K562 (cell line): Measurements from ENCODE around the gene PRDX4. TPM values are rescaled to one million over a fixed set of nuclear protein-coding genes. Genes with fewer than 3 reads are reported as not detected.

Experiments
- EP300 ChIP-seq: IDR thresholded peaks from 2 replicates; pipeline ENCODE4 v1.6.1; 2012; ENCODE audit warnings: low read length, improper control_type of control experiment
- ETV1 ChIP-seq: fragments of 450-650 bp; conservative IDR thresholded peaks from 2 replicates; pipeline ENCODE4 v1.6.1; 2016; ENCODE audit warnings: missing genetic modification characterization, control low read depth, low read depth, missing compliant biosample characterization
- HIVEP1 ChIP-seq: fragments of 250-450 bp; sonication (Bioruptor Pico); IDR thresholded peaks from 2 replicates; pipeline ENCODE4 v1.4.0; 2020; ENCODE audit warnings: mild to moderate bottlenecking
- MLLT1 ChIP-seq, 2 experiments: fragments of 450-650 bp; IDR thresholded peaks; 2 replicates each; pipeline ENCODE4 v1.6.1; 2016
- MNT ChIP-seq, 2 experiments: fragments of 450-650 bp; conservative IDR thresholded peaks; 2 replicates each; pipeline ENCODE4 v1.6.1; 2017; ENCODE audit warnings: mild to moderate bottlenecking in 2 of 2, moderate library complexity in 2 of 2
- NFIC ChIP-seq: fragments of 450-650 bp; IDR thresholded peaks from 2 replicates; pipeline ENCODE4 v1.6.1; 2017; ENCODE audit warnings: mild to moderate bottlenecking, inconsistent platforms
- PKNOX1 ChIP-seq: fragments of 450-650 bp; IDR thresholded peaks from 2 replicates; pipeline ENCODE4 v1.6.1; 2016
- RERE ChIP-seq: sonication (generic); formaldehyde crosslinking; IDR thresholded peaks from 2 replicates; pipeline ENCODE4 v1.8.0; 2023; ENCODE audit warnings: missing genetic modification reagents, mild to moderate bottlenecking, borderline replicate concordance
- ZBTB34 ChIP-seq: fragments of 250-450 bp; sonication (Bioruptor Pico); IDR thresholded peaks from 2 replicates; pipeline ENCODE4 v1.8.0; 2021; ENCODE audit warnings: mild to moderate bottlenecking, moderate library complexity
- ZNF511 ChIP-seq: sonication (generic); formaldehyde crosslinking; IDR thresholded peaks from 2 replicates; pipeline ENCODE4 v1.8.0; 2022; ENCODE audit warnings: mild to moderate bottlenecking, missing genetic modification reagents
- ZNF639 ChIP-seq, 2 experiments: fragments of 200-800 bp in 1 of 2; sonication (Bioruptor generic) in 1 of 2; sonication (generic) in 1 of 2; formaldehyde crosslinking in 1 of 2; IDR thresholded peaks in 1 of 2; conservative IDR thresholded peaks in 1 of 2; 2 replicates each; pipeline versions ENCODE4 v1.5.0 to v1.6.1; 2016 to 2020; ENCODE audit warnings: missing compliant biosample characterization in 1 of 2, missing genetic modification characterization in 1 of 2, missing genetic modification reagents in 1 of 2
- polyA plus RNA-seq, 8 experiments: library from polyadenylated mRNA; depleted of rRNA in 4 of 8; stranded (reverse) in 5 of 8; unstranded in 3 of 8; fragments of >200 nt; fragmentation: Nextera tagmentation in 2 of 8; fragmentation: Illumina TruSeq in 1 of 8; extraction: Ambion mirVana in 2 of 8; extraction: Trizol in 1 of 8; gene quantifications; 2 replicates each; pipeline versions ENCODE4 v1.2.1 to v1.2.3, GENCODE V29; 2011 to 2014; ENCODE audit warnings: inconsistent platforms in 1 of 8, missing spikeins in 1 of 8
- total RNA-seq, 7 experiments: library from RNA; depleted of rRNA in 6 of 7; stranded (reverse); fragments of >200 nt in 6 of 7; fragmentation: Illumina TruSeq in 2 of 7; extraction: Trizol in 2 of 7; gene quantifications; 2 replicates each; pipeline versions ENCODE4 v1.2.1 to v1.2.3, GENCODE V29; 2011 to 2021; ENCODE audit warnings: low replicate concordance in 1 of 7

Gene PRDX4
- total and polyA plus RNA-seq, 9 of the 15 experiments (the other 6 are each of a cell fraction or from before 2014, with no cell fraction given): 28.6 to 253 (median 153) TPM

- TF ChIP-seq RERE (CRISPR knock-in tag): no peak
- TF ChIP-seq ETV1: no peak
- peak; percentile 4; the same call in 1 of the 2 replicates for TF ChIP-seq EP300
- TF ChIP-seq ZNF639 (CRISPR knock-in tag; conservative IDR thresholded peaks at IDR 0.05 in 1 of 2, IDR thresholded peaks at IDR 0.05 in 1 of 2): peak in 1 of 2 experiments; percentile 68; a peak in 1 of 4 replicates
- TF ChIP-seq ZBTB34 (CRISPR knock-in tag): no peak
- TF ChIP-seq PKNOX1: peak; percentile 21; the same call in 1 of the 2 replicates
- TF ChIP-seq HIVEP1 (CRISPR knock-in tag): no peak
- TF ChIP-seq MNT (conservative IDR thresholded peaks at IDR 0.05): peak; percentile 91 to 96
- TF ChIP-seq NFIC: peak; percentile 48
- 0 out of 2 replicates have a peak, but pooled peaks have one; percentile 26 for TF ChIP-seq ZNF511 (CRISPR knock-in tag)
- no peak for TF ChIP-seq MLLT1 (IDR thresholded peaks at IDR 0.05)
Observed at GRCh38 chrX:23667239-23668177, at the start of gene PRDX4 (continued).
